VCaP (cell line): ENCODE results near the gene CCSAP.
"Not testable (repeated sequence)": the region's sequence is repeated elsewhere in the genome, so short reads cannot be mapped to it uniquely, and the experiment has no call there.

ENCODE experiments used
- H3K27ac ChIP-seq: fragments of 450-650 bp; 2 replicates; pipeline ENCODE4 v1.5.1; 2017
- TF ChIP-seq, protein P1 (sequence below): fragments of 450-650 bp; conservative IDR thresholded peaks from 2 replicates; pipeline ENCODE4 v1.5.1; 2017; ENCODE audit warnings: mild to moderate bottlenecking, moderate library complexity

The CCSAP gene

GRCh38 chr1:229336345-229336744, 6.5 kb downstream of the CCSAP start:
- peak overlapping the region; percentile 25 for H3K27ac ChIP-seq

GRCh38 chr1:229334716-229335115, 8.1 kb downstream of the CCSAP start:
- TF ChIP-seq, protein P1, sequence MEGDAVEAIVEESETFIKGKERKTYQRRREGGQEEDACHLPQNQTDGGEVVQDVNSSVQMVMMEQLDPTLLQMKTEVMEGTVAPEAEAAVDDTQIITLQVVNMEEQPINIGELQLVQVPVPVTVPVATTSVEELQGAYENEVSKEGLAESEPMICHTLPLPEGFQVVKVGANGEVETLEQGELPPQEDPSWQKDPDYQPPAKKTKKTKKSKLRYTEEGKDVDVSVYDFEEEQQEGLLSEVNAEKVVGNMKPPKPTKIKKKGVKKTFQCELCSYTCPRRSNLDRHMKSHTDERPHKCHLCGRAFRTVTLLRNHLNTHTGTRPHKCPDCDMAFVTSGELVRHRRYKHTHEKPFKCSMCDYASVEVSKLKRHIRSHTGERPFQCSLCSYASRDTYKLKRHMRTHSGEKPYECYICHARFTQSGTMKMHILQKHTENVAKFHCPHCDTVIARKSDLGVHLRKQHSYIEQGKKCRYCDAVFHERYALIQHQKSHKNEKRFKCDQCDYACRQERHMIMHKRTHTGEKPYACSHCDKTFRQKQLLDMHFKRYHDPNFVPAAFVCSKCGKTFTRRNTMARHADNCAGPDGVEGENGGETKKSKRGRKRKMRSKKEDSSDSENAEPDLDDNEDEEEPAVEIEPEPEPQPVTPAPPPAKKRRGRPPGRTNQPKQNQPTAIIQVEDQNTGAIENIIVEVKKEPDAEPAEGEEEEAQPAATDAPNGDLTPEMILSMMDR = no peak
- no peak overlapping the region for H3K27ac ChIP-seq

More at GRCh38 chr1:229336345-229336744, 6.5 kb downstream of the CCSAP start:
- TF ChIP-seq, protein P1 = no peak

DNA sequence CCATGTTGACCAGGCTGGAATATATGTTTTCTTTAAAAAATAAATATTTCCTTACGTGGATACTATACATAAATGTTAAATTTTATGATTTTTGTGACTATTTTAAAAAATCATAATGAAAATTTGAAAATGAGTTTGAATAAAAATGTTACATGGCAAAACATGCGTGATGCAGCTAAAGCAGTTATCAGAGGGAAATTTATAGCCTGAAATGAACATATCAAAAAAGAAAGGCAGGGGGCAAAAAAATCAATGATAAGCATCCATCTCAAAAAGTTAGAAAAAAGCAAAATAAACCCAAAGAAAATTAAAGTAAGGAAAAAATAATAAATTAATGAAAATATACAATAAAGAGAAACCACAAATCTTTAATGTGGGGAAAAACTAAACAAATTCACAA, 8.6 kb downstream of the CCSAP start:
- TF ChIP-seq, protein P1 = no peak

GRCh38 chr1:229328598-229329362, 14.1 kb downstream of the CCSAP start:
- H3K27ac ChIP-seq = no peak overlapping the region
- TF ChIP-seq, protein P1 = no peak

More for the DNA sequence above, 8.6 kb downstream of the CCSAP start:
- H3K27ac ChIP-seq = no peak overlapping the region

DNA sequence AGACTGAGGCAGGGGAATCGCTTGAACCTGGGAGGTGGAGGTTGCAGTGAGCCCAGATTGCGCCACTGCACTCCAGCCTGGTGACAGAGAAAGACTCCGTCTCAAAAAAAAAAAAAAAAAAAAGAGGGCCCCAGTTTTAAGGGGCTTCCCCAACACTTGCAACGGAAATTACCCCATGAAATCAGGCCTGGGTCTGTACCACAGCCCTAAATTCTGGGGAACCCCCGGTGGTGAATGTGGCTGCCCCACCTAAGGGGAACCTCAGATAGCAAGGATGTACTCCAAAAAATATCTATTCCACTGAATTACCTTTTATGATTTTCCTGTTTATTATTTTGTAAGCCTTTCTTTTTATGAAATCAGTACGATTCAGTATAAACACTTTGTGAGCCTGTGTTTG, 15.1 kb downstream of the CCSAP start:
- not testable (repeated sequence) for H3K27ac ChIP-seq

GRCh38 chr1:229326601-229327000, 16.2 kb downstream of the CCSAP start:
- TF ChIP-seq, protein P1 = no peak
- no peak overlapping the region for H3K27ac ChIP-seq

- TF ChIP-seq, protein P1 = no peak
- H3K27ac ChIP-seq = no peak overlapping the region; the same call in 1 of the 2 replicates
Observed at GRCh38 chr1:229325853-229326487, 16.9 kb downstream of the CCSAP start.

DNA sequence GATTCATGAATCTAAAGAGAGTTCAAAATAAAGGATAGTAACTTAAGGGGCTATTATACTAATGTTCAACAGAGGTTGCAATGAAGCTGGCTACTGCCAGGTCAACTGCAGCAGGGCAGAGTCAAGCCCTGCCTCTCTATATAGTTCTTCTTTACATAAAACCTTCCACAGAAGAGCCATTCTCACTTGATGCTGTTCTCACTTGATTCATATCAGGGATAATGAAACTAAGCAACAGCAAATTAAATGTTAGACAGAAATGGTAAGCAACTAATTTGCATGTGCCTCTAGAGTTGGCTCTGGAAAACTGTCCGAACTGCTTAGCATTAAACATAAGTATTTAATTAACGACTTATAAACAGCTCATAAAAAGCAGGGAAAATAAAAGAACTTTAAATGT, 17.4 kb downstream of the CCSAP start:
- no peak overlapping the region; the same call in 1 of the 2 replicates for H3K27ac ChIP-seq
- TF ChIP-seq, protein P1 = no peak
